Ovary (tissue), 9 donors: ENCODE measurements around the gene SFN. TPM values are rescaled to one million over a fixed set of nuclear protein-coding genes. Genes with fewer than 3 reads are reported as not detected.
A peak's percentile ranks its signal among the peaks of the same experiment; 100 is the strongest.

Experiments used
- DNase-seq, 5 donors: peaks; one replicate each; pipeline ENCODE4 v3.0.0-alpha.2; 2019 to 2020
- H3K27ac ChIP-seq, 2 donors: fragments of 200-600 bp; one replicate each; pipeline versions ENCODE4 v1.5.1 to v1.8.0; 2019 to 2022
- H3K27me3 ChIP-seq: fragments of 200-600 bp; one replicate; pipeline ENCODE4 v1.8.0; 2022
- H3K36me3 ChIP-seq: fragments of 200-600 bp; sonication (generic); one replicate; pipeline ENCODE4 v1.5.1; 2019
- H3K4me1 ChIP-seq: one replicate; pipeline ENCODE4 v1.8.1; 2013; ENCODE audit warnings: mild to moderate bottlenecking, moderate library complexity; ENCODE audit not compliant: insufficient read depth
- H3K4me3 ChIP-seq: fragments of 200-600 bp; sonication (generic); one replicate; pipeline ENCODE4 v1.5.1; 2017
- H3K9me3 ChIP-seq, 2 donors: fragments of 200-600 bp in 1 of 2; sonication (generic) in 1 of 2; one replicate each; pipeline versions ENCODE4 v1.5.1 to v1.8.1; 2013 to 2019; ENCODE audit warnings: mild to moderate bottlenecking in 1 of 2, moderate library complexity in 1 of 2
- EP300 ChIP-seq: sonication (generic); formaldehyde crosslinking; IDR thresholded peaks from one replicate; pipeline ENCODE4 v1.6.1; 2017; ENCODE audit warnings: antibody characterized with exemption
- POLR2A ChIP-seq: fragments of 450-650 bp; IDR thresholded peaks from one replicate; pipeline ENCODE4 v1.6.1; 2017; ENCODE audit warnings: antibody characterized with exemption, mild to moderate bottlenecking, moderate library complexity
- WGBS, 3 donors: extraction: QIAGEN DNeasy Blood & Tissue Kit in 1 of 3; methylation state at CpG; one replicate each; pipeline versions ENCODE4 v1.1.5 to v1.1.7; 2013 to 2017; 5-methylcytosine and 5-hydroxymethylcytosine counted together
- intact Hi-C, 4 donors: fragments of 100-400 bp; cut with DNase I; formaldehyde crosslinking; loops; one replicate each; pipeline versions ENCODE4 v1.11.0 to v1.15.1; 2022 to 2023
- polyA plus RNA-seq, 2 donors: library from polyadenylated mRNA; stranded (reverse); fragments of 200-250 nt in 1 of 2; fragments of 350-450 nt in 1 of 2; fragmentation: Illumina TruSeq in 1 of 2; extraction: RNeasy Lipid Tissue Mini Kit (QIAGEN cat#74804) in 1 of 2; gene quantifications; one replicate each; pipeline ENCODE4 v1.2.3, GENCODE V29; 2013 to 2014
- total RNA-seq, 7 donors: library from RNA; depleted of rRNA in 2 of 7; stranded (reverse); fragments of >200 nt in 2 of 7; fragmentation: NEBNext Ultra II Directional in 3 of 7; extraction: Animal tissue kit (Norgen Biotek cat#: 25700) in 3 of 7; gene quantifications; one replicate each; pipeline versions ENCODE4 v1.1.0 to v1.2.4, GENCODE V29; 2016 to 2023
- TF ChIP-seq, protein P1 (sequence below), 3 donors: fragments of 450-650 bp in 2 of 3; fragments of 200-600 bp in 1 of 3; IDR thresholded peaks; one replicate each; pipeline versions ENCODE4 v1.5.1 to v1.8.0; 2016 to 2022; ENCODE audit warnings: antibody characterized with exemption in 3 of 3, mild to moderate bottlenecking in 1 of 3
- donor health status: DM: no; HTN: no; CAD: no; lungs with moderate emphysema.
- donor health status: DM: no; HTN: no; CAD: no.
- donor health status: Bipolar disorder and iron deficiency.
- donor health status: DM: yes; HTN: yes; CAD: no.
- donor health status: DM: no; HTN: no; CAD: no.
- donor health status: DM: yes; HTN: yes; CAD: no.

The SFN gene
- total and polyA plus RNA-seq, 9 donors, result 0.17 to 0.80 (median 0.37) TPM; not detected in 3

DNA sequence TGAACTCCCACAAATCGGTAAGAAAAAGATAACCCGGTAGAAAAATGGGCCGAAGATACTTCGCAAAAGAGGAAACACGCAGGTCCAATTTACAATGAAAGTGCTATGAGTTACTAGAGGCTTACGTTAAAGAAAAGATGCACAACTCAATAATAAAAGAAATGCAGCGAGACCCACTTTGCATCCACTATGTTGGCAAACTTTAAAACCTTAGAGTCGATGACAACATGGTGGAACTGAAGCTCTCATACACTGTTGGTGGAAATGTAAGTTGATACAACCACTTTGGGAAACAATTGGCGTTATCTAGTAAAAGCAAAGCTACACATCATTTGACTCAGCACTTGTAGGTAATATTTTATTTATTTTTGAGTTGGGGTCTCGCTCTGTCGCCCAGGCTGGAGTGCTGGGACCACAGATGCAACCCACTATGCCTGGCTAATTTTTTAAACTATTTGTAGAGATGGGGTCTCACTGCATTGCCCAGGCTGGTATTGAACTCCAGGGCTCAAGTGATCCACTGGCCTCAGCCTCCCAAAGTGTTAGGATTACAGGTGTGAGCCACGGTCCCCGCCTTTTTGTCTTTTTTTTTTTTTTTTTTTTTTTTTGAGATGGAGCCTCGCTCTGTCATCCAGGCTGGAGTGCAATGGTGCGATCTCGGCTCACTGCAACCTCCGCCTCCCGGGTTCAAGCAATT lies 38.0 kb downstream of the SFN start:
- Histone ChIP-seq H3K36me3 (no peaks in the 10 kb centered on the region), H3K9me3 (no peaks in the 10 kb centered on the region), H3K27ac (peak overlapping the region in 1 of 2 donors; percentile 54), H3K4me3 (peak overlapping the region; percentile 99), H3K27me3 (no peaks in the 10 kb centered on the region), H3K4me1 (peaks cover 2% of the 10 kb centered on the region)
- WGBS, 3 donors, result 59 to 67% (median 62%) methylated on average over 18 of the region's 18 CpGs
- DNase-seq, result no peak
- TF ChIP-seq POLR2A (no peak), EP300 (no peak)
- TF ChIP-seq, protein P1, sequence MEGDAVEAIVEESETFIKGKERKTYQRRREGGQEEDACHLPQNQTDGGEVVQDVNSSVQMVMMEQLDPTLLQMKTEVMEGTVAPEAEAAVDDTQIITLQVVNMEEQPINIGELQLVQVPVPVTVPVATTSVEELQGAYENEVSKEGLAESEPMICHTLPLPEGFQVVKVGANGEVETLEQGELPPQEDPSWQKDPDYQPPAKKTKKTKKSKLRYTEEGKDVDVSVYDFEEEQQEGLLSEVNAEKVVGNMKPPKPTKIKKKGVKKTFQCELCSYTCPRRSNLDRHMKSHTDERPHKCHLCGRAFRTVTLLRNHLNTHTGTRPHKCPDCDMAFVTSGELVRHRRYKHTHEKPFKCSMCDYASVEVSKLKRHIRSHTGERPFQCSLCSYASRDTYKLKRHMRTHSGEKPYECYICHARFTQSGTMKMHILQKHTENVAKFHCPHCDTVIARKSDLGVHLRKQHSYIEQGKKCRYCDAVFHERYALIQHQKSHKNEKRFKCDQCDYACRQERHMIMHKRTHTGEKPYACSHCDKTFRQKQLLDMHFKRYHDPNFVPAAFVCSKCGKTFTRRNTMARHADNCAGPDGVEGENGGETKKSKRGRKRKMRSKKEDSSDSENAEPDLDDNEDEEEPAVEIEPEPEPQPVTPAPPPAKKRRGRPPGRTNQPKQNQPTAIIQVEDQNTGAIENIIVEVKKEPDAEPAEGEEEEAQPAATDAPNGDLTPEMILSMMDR (IDR thresholded peaks at IDR 0.05), result no peak
- intact Hi-C loops, result no loop called here

DNA sequence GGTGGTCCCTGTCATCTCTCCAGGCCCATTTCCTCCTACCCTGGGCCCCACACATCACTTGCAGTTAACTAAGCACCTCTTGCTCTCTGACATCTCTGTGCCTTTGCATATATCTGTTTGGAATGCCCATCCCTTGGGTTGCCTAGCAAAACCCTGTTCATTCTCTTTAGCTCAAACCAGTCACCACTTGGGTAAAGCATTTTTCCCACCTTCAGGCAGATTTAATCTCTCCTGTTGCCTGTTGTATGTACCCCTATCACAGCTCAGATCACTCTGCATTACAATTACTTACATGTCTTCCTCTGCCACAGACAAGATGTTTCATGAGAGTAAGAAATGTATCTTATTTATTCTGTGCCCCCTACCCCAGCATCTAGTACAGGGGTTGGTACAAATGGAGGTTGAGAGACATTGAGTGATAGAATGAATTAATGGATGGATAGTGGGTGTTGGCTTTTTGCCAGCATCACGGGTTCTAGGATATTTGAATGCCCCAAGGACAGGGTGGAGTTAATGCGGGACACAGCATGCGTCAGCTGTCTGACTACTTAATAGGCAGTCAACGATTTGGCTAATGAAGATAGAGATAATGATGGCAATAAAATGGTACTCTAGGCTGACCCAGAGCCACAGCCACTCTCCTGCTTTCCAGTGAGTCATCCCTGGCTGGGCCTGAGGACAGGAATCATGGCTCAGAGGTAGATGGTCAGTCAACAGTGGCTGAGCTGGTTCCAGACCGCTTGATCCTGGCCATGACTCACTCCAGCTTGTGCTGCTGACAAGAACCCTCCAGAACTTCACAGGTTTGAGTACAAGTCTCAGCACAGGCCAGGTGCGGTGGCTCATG lies 44.3 kb downstream of the SFN start:
- 42 to 55% (median 50%) methylated on average over 6 of the region's 6 CpGs for WGBS, 3 donors
- H3K9me3 ChIP-seq, result no peaks in the 10 kb centered on the region
- no peaks in the 10 kb centered on the region for H3K36me3 ChIP-seq
- TF ChIP-seq POLR2A, result no peak
- TF ChIP-seq, protein P1 (IDR thresholded peaks at IDR 0.05), result no peak
- TF ChIP-seq EP300, result no peak
- intact Hi-C loops, result no loop called here
- H3K27me3 ChIP-seq, result no peaks in the 10 kb centered on the region
- no peak overlapping the region for H3K4me3 ChIP-seq
- no peak overlapping the region for H3K27ac ChIP-seq
- no peaks in the 10 kb centered on the region for H3K4me1 ChIP-seq
- no peak for DNase-seq

DNA sequence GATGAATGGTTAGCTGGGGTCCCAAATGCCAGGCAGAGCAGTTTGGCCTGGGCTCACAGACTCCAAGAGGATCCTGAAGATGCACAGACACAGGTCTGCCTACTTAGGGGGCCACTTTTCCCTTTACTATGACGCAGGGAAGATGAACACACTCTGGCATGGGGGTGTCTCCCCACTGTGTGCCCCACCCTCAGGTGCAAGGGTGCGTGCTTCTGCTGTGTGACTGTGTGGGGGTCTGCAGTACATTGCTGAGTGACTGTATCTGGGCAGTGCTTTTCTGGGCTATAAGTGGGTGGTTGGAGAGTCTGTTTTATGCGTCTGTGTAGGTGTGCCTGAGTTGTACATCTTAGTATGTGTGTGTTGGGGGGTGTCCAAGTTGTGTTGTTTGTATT lies 47.0 kb downstream of the SFN start:
- no peaks in the 10 kb centered on the region for H3K27me3 ChIP-seq
- 84 to 92% (median 85%) methylated on average over 3 of the region's 3 CpGs for WGBS, 3 donors
- intact Hi-C loops, result no loop called here
- H3K27ac ChIP-seq, result no peak overlapping the region
- H3K9me3 ChIP-seq, result no peaks in the 10 kb centered on the region
- no peak overlapping the region for H3K4me3 ChIP-seq
- no peak for DNase-seq
- H3K4me1 ChIP-seq, result no peaks in the 10 kb centered on the region
- H3K36me3 ChIP-seq, result no peaks in the 10 kb centered on the region
- TF ChIP-seq, protein P1 (IDR thresholded peaks at IDR 0.05), result no peak
- TF ChIP-seq POLR2A (no peak), EP300 (no peak)

DNA sequence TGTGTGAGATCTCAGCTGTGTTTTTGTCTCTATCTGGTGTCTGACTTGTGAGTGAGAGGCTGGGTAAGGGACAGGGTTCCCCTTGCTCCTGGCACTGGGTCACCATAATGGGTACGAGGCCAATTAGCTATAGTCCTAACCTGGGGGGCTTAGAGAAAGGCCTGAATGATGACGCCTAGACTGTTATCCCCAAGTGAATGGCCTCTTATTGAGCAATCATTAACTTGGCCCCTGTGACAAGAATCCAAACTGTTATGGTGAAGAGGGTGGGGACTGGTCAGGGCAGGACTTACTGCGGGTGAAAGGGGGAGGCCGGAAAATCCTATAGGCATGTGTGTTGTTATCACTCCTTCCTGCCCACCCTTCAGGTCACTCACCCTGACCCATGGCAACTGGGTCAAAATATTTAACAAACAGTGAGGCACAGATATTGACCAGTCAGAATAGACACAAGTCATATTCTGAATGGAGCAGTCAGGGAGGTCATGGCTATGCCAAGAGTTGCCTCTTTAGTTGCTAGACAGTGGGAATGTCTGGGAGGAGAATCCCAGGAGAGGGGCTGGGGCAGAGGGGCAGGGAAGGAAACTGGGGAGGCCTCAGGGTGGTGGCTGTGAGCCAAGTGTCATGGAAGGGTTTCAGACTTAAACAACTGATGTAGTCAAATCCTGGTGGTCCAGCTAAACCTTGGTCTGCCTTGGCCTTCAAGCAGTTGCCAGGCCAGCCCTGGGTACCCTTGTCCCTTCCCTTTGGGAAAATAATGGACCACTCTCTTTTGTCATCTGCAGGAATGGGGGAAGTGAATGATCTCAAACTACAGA lies 47.6 kb downstream of the SFN start:
- no peaks in the 10 kb centered on the region for H3K4me1 ChIP-seq
- no peaks in the 10 kb centered on the region for H3K36me3 ChIP-seq
- intact Hi-C loops, result no loop called here
- TF ChIP-seq, protein P1 (IDR thresholded peaks at IDR 0.05), result no peak
- TF ChIP-seq POLR2A, result no peak
- no peak for TF ChIP-seq EP300
- no peak overlapping the region for H3K4me3 ChIP-seq
- DNase-seq, result no peak
- H3K9me3 ChIP-seq, result no peaks in the 10 kb centered on the region
- 82 to 86% (median 85%) methylated on average over 4 of the region's 4 CpGs for WGBS, 3 donors
- no peaks in the 10 kb centered on the region for H3K27me3 ChIP-seq
- no peak overlapping the region for H3K27ac ChIP-seq
